Ishikawa (cell line): Measurements from ENCODE around the gene DGKD.

ENCODE experiments used
- CEBPB ChIP-seq: IDR thresholded peaks from 2 replicates; pipeline ENCODE4 v1.6.1; 2012
- CREB1 ChIP-seq: IDR thresholded peaks from 2 replicates; pipeline ENCODE4 v1.6.1; 2012; ENCODE audit warnings: low read depth
- EGR1 ChIP-seq: IDR thresholded peaks from 2 replicates; pipeline ENCODE4 v1.6.1; 2012
- EP300 ChIP-seq: IDR thresholded peaks from 2 replicates; pipeline ENCODE4 v1.6.1; 2012; ENCODE audit warnings: borderline replicate concordance
- FOXM1 ChIP-seq: IDR thresholded peaks from 2 replicates; pipeline ENCODE4 v1.6.1; 2012; ENCODE audit warnings: low read depth, borderline replicate concordance
- MAX ChIP-seq: IDR thresholded peaks from 2 replicates; pipeline ENCODE4 v1.6.1; 2012
- NFIC ChIP-seq: IDR thresholded peaks from 2 replicates; pipeline ENCODE4 v1.6.1; 2012
- RAD21 ChIP-seq: IDR thresholded peaks from 2 replicates; pipeline ENCODE4 v1.6.1; 2012; ENCODE audit warnings: low read depth
- REST ChIP-seq: IDR thresholded peaks from 2 replicates; pipeline ENCODE4 v1.6.1; 2012; ENCODE audit warnings: low read depth, mild to moderate bottlenecking
- TAF1 ChIP-seq: IDR thresholded peaks from 2 replicates; pipeline ENCODE4 v1.6.1; 2012; ENCODE audit warnings: low read depth, mild to moderate bottlenecking
- TCF12 ChIP-seq: IDR thresholded peaks from 2 replicates; pipeline ENCODE4 v1.6.1; 2012; ENCODE audit warnings: low read depth
- TEAD4 ChIP-seq: IDR thresholded peaks from 2 replicates; pipeline ENCODE4 v1.6.1; 2012
- USF1 ChIP-seq: IDR thresholded peaks from 2 replicates; pipeline ENCODE4 v1.6.1; 2012
- YY1 ChIP-seq: IDR thresholded peaks from 2 replicates; pipeline ENCODE4 v1.6.1; 2012; ENCODE audit warnings: low read depth
- ZBTB7A ChIP-seq: IDR thresholded peaks from 2 replicates; pipeline ENCODE4 v1.6.1; 2012; ENCODE audit warnings: low read depth

The DGKD gene

GRCh38 chr2:233482616-233483015, 128.3 kb downstream of the DGKD start:
- TF ChIP-seq NFIC, result no peak
- TF ChIP-seq CREB1, result no peak
- no peak for TF ChIP-seq USF1
- no peak for TF ChIP-seq REST
- TF ChIP-seq EGR1, result no peak
- TF ChIP-seq TAF1, result no peak
- no peak for TF ChIP-seq RAD21
- no peak for TF ChIP-seq ZBTB7A
- no peak for TF ChIP-seq TEAD4
- TF ChIP-seq FOXM1, result no peak
- no peak for TF ChIP-seq CEBPB
- no peak for TF ChIP-seq EP300
- no peak for TF ChIP-seq TCF12
- no peak for TF ChIP-seq YY1

GRCh38 chr2:233485726-233486125, 131.4 kb downstream of the DGKD start:
- TF ChIP-seq USF1 (no peak), TCF12 (no peak), EP300 (no peak), CREB1 (no peak), REST (no peak), TAF1 (no peak), MAX (no peak), ZBTB7A (no peak), FOXM1 (no peak)

- TF ChIP-seq NFIC, result no peak
- TF ChIP-seq ZBTB7A, result no peak
- TF ChIP-seq EP300, result no peak
- no peak for TF ChIP-seq CREB1
- TF ChIP-seq RAD21, result no peak
- TF ChIP-seq MAX, result no peak
- no peak for TF ChIP-seq REST
- TF ChIP-seq TEAD4, result no peak
- no peak for TF ChIP-seq TAF1
- no peak for TF ChIP-seq YY1
- no peak for TF ChIP-seq TCF12
Measured at GRCh38 chr2:233486357-233486756, 132.1 kb downstream of the DGKD start.

GRCh38 chr2:233486778-233487552, 132.7 kb downstream of the DGKD start:
- TF ChIP-seq YY1 (no peak), CEBPB (no peak), CREB1 (no peak), REST (no peak), USF1 (no peak), FOXM1 (no peak), EP300 (no peak), NFIC (no peak), TEAD4 (no peak), TAF1 (no peak), RAD21 (no peak), TCF12 (no peak), EGR1 (no peak), MAX (no peak), ZBTB7A (no peak)
